NCI-H146 treated with DMSO at 0.1 percent for 48 hours (cell line): Measurements from ENCODE around the gene RBM42.
"Not testable (repeated sequence)": the region's sequence is repeated elsewhere in the genome, so short reads cannot be mapped to it uniquely, and the experiment has no call there.

ENCODE experiments used
- DNase-seq: peaks from one replicate; lab custom pipeline; 2025; ENCODE audit not compliant: unreplicated experiment; lab: John Stamatoyannopoulos, UW

The RBM42 gene, protein sequence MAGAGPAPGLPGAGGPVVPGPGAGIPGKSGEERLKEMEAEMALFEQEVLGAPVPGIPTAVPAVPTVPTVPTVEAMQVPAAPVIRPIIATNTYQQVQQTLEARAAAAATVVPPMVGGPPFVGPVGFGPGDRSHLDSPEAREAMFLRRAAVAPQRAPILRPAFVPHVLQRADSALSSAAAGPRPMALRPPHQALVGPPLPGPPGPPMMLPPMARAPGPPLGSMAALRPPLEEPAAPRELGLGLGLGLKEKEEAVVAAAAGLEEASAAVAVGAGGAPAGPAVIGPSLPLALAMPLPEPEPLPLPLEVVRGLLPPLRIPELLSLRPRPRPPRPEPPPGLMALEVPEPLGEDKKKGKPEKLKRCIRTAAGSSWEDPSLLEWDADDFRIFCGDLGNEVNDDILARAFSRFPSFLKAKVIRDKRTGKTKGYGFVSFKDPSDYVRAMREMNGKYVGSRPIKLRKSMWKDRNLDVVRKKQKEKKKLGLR

DNA sequence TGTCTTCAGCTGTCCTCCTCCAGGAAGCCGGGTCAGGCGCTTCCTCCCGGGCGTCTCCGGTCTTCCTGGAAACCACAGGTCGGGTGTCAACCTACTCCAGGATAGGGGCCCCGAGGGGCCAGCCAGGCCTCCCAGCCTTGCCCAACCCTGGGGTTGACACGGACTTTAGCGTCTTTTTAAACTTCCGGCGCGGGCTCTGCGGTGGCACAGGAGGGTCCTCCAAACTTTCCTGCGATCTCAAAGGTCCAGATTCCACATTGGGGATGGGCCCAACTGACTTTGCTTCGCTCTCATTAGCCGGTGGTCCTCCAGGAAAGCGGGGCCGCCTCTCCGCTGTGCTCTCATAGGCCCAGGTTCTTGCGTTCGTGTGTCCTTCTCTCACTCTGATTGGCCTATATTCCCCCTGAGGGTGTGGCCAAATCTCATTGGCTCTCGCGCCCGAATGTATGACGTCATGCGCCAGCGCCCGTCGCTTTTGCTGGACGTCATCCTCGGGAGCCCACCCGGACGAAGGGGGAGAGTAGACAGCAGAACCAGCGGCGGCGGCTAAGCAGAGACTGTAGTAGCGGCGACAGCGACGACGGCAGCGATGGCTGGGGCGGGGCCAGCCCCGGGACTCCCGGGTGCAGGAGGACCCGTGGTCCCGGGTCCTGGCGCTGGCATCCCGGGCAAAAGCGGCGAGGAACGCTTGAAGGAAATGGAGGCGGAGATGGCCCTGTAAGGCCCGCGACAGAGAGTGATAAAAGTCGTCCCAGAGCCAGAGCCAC is at the start of gene RBM42:
Gene RBM42 (plus strand): TSS at position 472 of the 767 bp plus-strand sequence. CDS start 118 bp downstream, at position 590.
- peak; percentile 95 for DNase-seq

DNA sequence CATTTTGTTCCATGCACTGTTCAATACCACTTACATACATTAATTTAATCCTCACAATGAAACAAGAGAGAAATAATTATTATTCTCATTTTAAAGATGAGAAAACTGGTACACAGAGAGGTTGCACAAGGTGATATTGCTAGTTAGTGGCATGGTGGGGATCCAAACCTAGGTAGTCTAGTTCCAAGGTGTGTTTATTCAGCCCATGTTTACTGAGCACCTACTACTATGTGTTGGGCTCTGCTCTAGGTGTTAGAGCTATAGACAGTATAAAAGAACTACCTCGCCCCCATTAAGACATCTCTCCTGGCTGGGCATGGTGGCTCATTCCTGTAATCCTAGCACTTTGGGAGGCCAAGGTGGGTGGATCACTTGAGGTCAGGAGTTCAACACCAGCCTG is 46.1 kb upstream of the RBM42 start:
- DNase-seq, result no peak

DNA sequence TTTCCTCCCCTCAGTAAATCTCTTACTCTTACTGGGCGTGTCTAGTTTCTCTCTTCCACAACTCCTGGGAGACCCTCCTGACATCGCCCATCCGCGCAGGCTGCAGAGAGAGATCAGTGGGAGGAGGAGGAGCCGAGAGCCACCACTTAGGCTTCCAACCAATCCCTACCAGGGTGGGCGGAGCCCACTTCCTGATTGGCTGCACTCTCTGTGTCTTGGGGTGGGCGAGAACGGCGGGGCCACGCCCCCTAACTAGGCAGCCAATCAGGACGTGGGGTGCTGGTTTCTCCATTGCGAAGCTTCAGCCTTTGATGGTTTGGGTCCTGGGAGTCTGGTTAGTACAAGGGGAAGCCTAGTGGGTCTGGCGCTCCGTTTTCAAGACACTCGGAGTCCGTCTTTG is 43.0 kb upstream of the RBM42 start, which contains the start of gene PMIS2:
Gene PMIS2 (plus strand): TSS at position 326 of the 400 bp plus-strand sequence. CDS start 87 bp downstream, outside the sequence.
- no peak for DNase-seq

GRCh38 chr19:35587321-35587720 is 41.5 kb upstream of the RBM42 start:
- no peak for DNase-seq

- DNase-seq, result no peak
Observed at GRCh38 chr19:35590875-35591274, 38.0 kb upstream of the RBM42 start.

DNA sequence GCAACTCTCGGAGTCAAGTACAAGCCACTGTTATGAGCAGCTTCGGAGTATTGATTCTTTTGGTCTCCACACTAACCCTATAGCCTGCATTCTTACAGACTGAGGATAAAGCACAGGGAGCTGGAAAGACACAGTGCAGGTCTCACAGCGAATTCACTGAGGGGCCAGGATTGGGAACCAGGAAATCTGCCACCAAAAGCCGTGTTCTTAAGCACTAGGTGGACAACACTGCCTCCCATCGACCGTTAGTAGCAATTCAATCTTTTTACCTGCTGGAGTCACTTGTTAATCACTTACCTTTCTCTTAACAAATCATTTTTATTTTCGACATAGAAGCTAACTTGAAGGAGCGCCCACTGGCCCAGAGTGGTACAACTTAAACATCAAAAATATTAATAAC is 36.6 kb upstream of the RBM42 start:
- DNase-seq, result peak; percentile 32

- not testable (repeated sequence) for DNase-seq
Observed at GRCh38 chr19:35595026-35595425, 33.8 kb upstream of the RBM42 start.

- DNase-seq, result no peak
Observed at GRCh38 chr19:35595928-35596327, 32.9 kb upstream of the RBM42 start.

DNA sequence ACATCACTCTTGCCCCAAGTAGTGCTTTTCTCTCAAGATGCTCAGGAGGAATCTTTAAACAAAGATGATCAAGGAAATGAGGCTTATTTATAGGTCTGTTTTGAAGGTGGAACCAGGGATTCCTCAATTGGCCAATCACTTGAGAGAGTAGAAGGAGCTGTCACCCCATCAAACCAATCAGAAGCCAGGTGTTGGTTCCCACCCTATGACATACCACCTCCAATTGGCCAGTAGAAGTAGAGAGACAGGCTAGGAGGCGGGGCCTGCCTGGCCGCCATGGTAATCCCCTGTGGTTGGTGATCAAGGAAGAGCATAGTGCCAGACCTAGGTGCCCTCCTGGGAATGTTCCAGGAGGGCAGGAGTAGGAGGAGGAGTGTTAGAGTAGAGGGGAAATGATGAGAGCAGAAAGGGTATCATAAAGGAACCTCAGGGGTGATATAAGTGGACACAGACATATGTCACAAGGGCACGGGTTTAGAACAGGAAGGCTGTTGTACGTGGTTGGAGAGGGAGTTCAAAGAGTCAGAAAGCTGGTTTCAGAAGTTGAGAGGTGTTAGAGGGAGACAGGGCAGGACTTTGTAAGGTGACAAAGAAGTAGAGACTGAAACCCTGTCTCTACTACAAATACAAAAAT is 32.4 kb upstream of the RBM42 start:
- DNase-seq, result no peak

- no peak for DNase-seq
Observed at GRCh38 chr19:35601971-35602370, 26.9 kb upstream of the RBM42 start.

DNA sequence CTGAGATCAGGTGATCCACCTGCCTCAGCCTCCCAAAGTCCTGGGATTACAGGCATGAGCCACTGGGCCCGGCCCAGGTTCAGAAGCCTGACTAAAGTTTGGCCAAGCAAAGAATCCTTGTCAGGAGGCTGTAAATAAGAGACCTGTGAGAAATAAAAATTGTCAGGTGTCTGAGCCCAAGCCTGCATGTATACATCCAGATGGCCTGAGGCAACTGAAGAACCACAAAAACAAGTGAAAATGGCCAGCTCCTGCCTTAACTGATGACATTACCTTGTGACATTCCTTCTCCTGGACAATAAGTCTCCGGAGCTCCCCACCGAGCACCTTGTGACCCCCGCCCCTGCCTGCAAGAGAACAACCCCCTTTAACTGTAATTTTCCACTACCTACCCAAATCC is 24.4 kb upstream of the RBM42 start:
- not testable (repeated sequence) for DNase-seq

GRCh38 chr19:35607170-35607569 is 21.7 kb upstream of the RBM42 start:
- not testable (repeated sequence) for DNase-seq

GRCh38 chr19:35607661-35608060 is 21.2 kb upstream of the RBM42 start:
- DNase-seq, result no peak

DNA sequence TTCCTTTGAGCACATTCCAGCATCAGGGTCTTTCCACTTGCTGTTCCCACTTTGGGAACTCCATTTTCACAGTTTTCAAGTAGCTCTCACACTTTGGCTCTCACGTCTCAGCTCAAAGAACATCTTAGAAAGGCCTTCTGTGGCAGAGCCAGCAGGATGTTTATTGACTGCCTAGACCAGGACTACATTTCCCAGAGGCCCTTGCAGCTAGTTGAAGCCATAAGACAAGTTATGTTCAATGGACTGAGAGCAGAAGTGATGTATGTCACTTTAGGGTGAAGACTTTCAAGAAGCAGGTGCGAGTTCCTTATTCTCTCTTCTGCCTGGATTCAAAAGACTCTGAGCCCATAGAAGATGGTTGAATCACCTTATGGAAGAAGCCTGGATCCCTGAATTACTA is 20.6 kb upstream of the RBM42 start:
- DNase-seq, result no peak

DNA sequence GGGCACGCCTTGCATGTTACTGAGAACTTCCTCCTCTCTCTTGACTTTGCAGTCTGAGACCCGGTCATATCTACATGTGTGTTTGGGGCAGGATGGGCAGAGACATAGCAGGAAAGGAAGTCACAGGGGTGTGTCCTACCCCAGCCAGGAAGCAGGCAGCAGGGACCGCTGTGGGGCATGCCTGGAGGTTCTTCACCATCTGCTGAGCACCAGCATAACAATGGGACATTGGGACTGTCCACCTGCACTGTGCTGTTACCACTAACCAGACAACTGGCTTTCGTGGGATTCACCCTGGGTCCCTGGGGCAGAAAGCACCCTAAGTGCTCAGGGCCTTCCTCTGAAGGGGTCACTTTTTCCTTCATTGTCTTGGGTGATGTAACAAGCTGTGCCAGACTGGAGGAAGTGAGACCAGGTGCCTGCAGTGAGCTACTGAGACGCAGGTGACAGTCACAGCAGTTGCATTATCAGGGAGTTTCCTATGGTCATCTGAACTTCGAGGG is 18.9 kb upstream of the RBM42 start:
- DNase-seq, result no peak

- DNase-seq, result no peak
Observed at GRCh38 chr19:35612224-35612558, 16.6 kb upstream of the RBM42 start.

GRCh38 chr19:35612559-35613321 is 16.1 kb upstream of the RBM42 start, which contains the start of gene HAUS5:
Gene HAUS5 (plus strand): TSS chr19:35612735. CDS start chr19:35612795, 60 bp downstream.
- DNase-seq, result peak; percentile 85

DNA sequence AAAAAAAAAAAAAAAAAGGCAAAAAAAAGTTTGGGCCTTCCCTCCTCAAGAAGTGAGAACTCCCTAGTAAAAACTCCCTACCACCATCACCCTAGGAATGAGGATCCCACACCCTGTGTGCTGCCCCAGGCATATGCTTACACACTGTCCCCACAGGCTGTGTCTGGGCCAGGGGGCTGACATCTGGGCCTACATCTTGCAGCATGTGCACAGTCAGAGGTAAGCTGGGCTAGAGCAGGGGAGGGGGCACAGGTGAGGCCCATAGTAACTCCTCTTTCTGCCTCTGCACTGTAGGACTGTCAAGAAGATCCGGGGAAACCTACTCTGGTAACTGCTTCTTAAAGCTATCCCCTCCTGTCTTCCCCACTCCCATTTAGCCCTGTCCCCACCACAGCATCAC is 15.3 kb upstream of the RBM42 start:
- no peak for DNase-seq

GRCh38 chr19:35615036-35615435 is 13.8 kb upstream of the RBM42 start:
- DNase-seq, result no peak

DNA sequence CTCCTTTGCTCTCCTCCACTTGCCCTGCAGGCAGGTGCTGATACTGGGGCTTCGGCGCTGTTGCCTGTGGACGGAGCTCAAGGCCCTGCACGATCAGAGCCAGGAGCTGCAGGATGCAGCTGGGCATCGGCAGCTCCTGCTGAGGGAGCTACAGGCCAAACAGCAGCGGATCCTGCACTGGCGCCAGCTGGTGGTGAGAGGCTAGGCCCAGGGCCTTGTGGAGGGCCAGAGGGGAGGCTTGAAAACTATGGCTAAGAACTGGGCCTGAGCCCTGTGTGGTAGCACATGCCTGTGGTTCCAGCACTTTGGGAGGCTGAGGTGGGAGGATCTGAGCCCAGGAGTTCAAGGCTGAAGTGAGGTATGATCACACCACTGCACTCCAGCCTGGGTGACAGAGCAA is 10.0 kb upstream of the RBM42 start:
- no peak for DNase-seq
